ENCODE results near the gene ZFYVE16. TPM values are rescaled to one million over a fixed set of nuclear protein-coding genes. Genes with fewer than 3 reads are reported as not detected.
"Not testable (repeated sequence)": the region's sequence is repeated elsewhere in the genome, so short reads cannot be mapped to it uniquely, and the experiment has no call there.

Gene ZFYVE16
- total and polyA plus RNA-seq, 2 donors (not counting 1 experiment from before 2014, with no cell fraction given): 12.9 to 34.2 TPM

DNA sequence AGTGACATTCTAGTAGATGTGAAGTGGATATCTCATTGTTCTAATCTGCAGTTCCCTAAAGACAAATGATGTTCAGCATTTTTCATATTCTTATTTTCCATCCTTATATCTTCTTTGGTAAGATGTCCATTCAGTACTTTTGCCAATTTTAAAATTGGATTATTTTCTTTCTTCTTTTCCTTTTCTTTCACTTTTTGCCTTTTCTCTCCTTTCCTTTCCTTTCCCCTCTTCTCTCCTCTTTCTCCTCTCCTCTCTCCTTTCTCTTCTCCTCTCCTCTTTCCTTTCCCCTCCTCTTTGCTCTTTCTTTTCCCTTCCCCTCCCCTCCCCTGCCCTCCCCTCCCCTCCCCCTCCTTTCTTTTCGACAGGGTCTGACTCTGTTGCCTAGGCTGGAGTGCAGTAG, 10.1 kb downstream of the ZFYVE16 start:
- no peak overlapping the region for H3K4me3 ChIP-seq (replicated peaks in 1 of 4; ENCODE audit: control extremely low read depth in 1 of 4, insufficient read depth in 1 of 4, low read depth in 3 of 4, low read length in 4 of 4)
- no peak overlapping the region for H3K9ac ChIP-seq (ENCODE audit: insufficient read depth, low read length)
- H3K36me3 ChIP-seq (ENCODE audit: control insufficient read depth, insufficient read depth, low read length): no peaks in the 10 kb centered on the region
- H3K9me3 ChIP-seq (ENCODE audit: control insufficient read depth, insufficient read depth, low read depth, low read length): no peaks in the 10 kb centered on the region
- DNase-seq (ENCODE audit: low read depth in 2 of 2): no peak
- no peaks in the 10 kb centered on the region for H4K20me1 ChIP-seq (ENCODE audit: control insufficient read depth, extremely low read depth, insufficient read depth, low read length)
- TF ChIP-seq EZH2 (IDR thresholded peaks at IDR 0.05; ENCODE audit: low read length, missing control alignments): no peak
- TF ChIP-seq, protein P1, sequence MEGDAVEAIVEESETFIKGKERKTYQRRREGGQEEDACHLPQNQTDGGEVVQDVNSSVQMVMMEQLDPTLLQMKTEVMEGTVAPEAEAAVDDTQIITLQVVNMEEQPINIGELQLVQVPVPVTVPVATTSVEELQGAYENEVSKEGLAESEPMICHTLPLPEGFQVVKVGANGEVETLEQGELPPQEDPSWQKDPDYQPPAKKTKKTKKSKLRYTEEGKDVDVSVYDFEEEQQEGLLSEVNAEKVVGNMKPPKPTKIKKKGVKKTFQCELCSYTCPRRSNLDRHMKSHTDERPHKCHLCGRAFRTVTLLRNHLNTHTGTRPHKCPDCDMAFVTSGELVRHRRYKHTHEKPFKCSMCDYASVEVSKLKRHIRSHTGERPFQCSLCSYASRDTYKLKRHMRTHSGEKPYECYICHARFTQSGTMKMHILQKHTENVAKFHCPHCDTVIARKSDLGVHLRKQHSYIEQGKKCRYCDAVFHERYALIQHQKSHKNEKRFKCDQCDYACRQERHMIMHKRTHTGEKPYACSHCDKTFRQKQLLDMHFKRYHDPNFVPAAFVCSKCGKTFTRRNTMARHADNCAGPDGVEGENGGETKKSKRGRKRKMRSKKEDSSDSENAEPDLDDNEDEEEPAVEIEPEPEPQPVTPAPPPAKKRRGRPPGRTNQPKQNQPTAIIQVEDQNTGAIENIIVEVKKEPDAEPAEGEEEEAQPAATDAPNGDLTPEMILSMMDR (conservative IDR thresholded peaks at IDR 0.05 in 1 of 2, IDR thresholded peaks at IDR 0.05 in 1 of 2; ENCODE audit: low read depth in 1 of 2, low read length in 2 of 2): no peak
- H3K4me1 ChIP-seq (ENCODE audit: control insufficient read depth, extremely low read depth, insufficient read depth, low read length): no peaks in the 10 kb centered on the region
- H3K4me2 ChIP-seq (ENCODE audit: extremely low read depth, insufficient read depth, low read length): no peak overlapping the region
- H3K79me2 ChIP-seq (ENCODE audit: control insufficient read depth, insufficient read depth, low read length): peaks cover 18% of the 10 kb centered on the region
- no peaks in the 10 kb centered on the region for H3K27me3 ChIP-seq (ENCODE audit: control insufficient read depth, insufficient read depth, low read length)
- H3K27ac ChIP-seq (ENCODE audit: insufficient read depth, low read length): no peak overlapping the region
- H2AFZ ChIP-seq (ENCODE audit: low read length): no peak overlapping the region

GRCh38 chr5:80424365-80424764, 16.5 kb downstream of the ZFYVE16 start:
- not testable (repeated sequence) for DNase-seq (ENCODE audit: low read depth in 2 of 2); H3K9me3 ChIP-seq (ENCODE audit: control insufficient read depth, insufficient read depth, low read depth, low read length); H3K27me3 ChIP-seq (ENCODE audit: control insufficient read depth, insufficient read depth, low read length); H3K36me3 ChIP-seq (ENCODE audit: control insufficient read depth, insufficient read depth, low read length); H2AFZ ChIP-seq (ENCODE audit: low read length); H3K4me2 ChIP-seq (ENCODE audit: extremely low read depth, insufficient read depth, low read length); H4K20me1 ChIP-seq (ENCODE audit: control insufficient read depth, extremely low read depth, insufficient read depth, low read length); H3K9ac ChIP-seq (ENCODE audit: insufficient read depth, low read length); H3K4me1 ChIP-seq (ENCODE audit: control insufficient read depth, extremely low read depth, insufficient read depth, low read length); H3K27ac ChIP-seq (ENCODE audit: insufficient read depth, low read length); H3K4me3 ChIP-seq (replicated peaks in 1 of 4; ENCODE audit: control extremely low read depth in 1 of 4, insufficient read depth in 1 of 4, low read depth in 3 of 4, low read length in 4 of 4)
- H3K79me2 ChIP-seq (ENCODE audit: control insufficient read depth, insufficient read depth, low read length): peaks cover 17% of the 10 kb centered on the region

DNA sequence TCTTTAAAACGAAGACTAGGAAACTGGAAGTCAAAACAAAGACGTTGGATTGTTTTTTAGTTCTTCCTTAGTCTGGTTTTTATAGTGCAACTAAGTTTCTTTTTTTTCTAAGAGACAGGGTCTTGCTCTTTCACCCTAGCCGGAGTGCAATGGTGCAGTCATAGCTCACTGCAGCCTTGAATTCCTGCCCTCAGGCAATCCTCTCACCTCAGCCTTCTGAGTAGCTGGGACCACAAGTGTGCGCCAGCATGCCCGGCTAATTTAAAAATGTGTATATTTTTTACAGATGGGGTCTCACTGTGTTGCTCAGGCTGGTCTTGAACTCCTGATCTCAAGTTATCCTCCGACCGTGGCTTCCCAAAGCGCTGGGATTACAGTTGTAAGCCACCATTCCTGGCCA, 27.6 kb downstream of the ZFYVE16 start:
- H3K27me3 ChIP-seq (ENCODE audit: control insufficient read depth, insufficient read depth, low read length): no peaks in the 10 kb centered on the region
- no peak overlapping the region for H3K27ac ChIP-seq (ENCODE audit: insufficient read depth, low read length)
- DNase-seq (ENCODE audit: low read depth in 2 of 2): no peak
- no peaks in the 10 kb centered on the region for H4K20me1 ChIP-seq (ENCODE audit: control insufficient read depth, extremely low read depth, insufficient read depth, low read length)
- no peak overlapping the region for H3K4me2 ChIP-seq (ENCODE audit: extremely low read depth, insufficient read depth, low read length)
- H3K9ac ChIP-seq (ENCODE audit: insufficient read depth, low read length): no peak overlapping the region
- no peak overlapping the region for H2AFZ ChIP-seq (ENCODE audit: low read length)
- H3K36me3 ChIP-seq (ENCODE audit: control insufficient read depth, insufficient read depth, low read length): no peaks in the 10 kb centered on the region
- no peaks in the 10 kb centered on the region for H3K79me2 ChIP-seq (ENCODE audit: control insufficient read depth, insufficient read depth, low read length)
- no peaks in the 10 kb centered on the region for H3K9me3 ChIP-seq (ENCODE audit: control insufficient read depth, insufficient read depth, low read depth, low read length)
- H3K4me3 ChIP-seq (replicated peaks in 1 of 4; ENCODE audit: control extremely low read depth in 1 of 4, insufficient read depth in 1 of 4, low read depth in 3 of 4, low read length in 4 of 4): no peak overlapping the region
- TF ChIP-seq, protein P1 (conservative IDR thresholded peaks at IDR 0.05 in 1 of 2, IDR thresholded peaks at IDR 0.05 in 1 of 2; ENCODE audit: low read depth in 1 of 2, low read length in 2 of 2): no peak
- no peak for TF ChIP-seq EZH2 (IDR thresholded peaks at IDR 0.05; ENCODE audit: low read length, missing control alignments)
- H3K4me1 ChIP-seq (ENCODE audit: control insufficient read depth, extremely low read depth, insufficient read depth, low read length): no peaks in the 10 kb centered on the region
